Bone marrow (tissue), 2 donors: ENCODE measurements around the gene PROM1.

ENCODE experiments used
- DNase-seq, 2 donors: peaks; one replicate each; lab custom pipeline; 2025; lab: John Stamatoyannopoulos, UW

PROM1 gene

GRCh38 chr4:16026160-16026761, 57.6 kb downstream of the PROM1 start:
- DNase-seq, result peak in 1 of 2 donors; percentile 75

GRCh38 chr4:16025268-16025667, 58.6 kb downstream of the PROM1 start:
- DNase-seq, result no peak

GRCh38 chr4:16023776-16024408, 59.9 kb downstream of the PROM1 start:
- no peak for DNase-seq

GRCh38 chr4:16021804-16022560, 61.8 kb downstream of the PROM1 start:
- no peak for DNase-seq

GRCh38 chr4:16019649-16020048, 64.2 kb downstream of the PROM1 start:
- DNase-seq, result no peak

GRCh38 chr4:16018841-16019240, 65.0 kb downstream of the PROM1 start:
- no peak for DNase-seq

GRCh38 chr4:16018061-16018676, 65.7 kb downstream of the PROM1 start:
- no peak for DNase-seq

- DNase-seq, result no peak
Measured at GRCh38 chr4:16016536-16016935, 67.3 kb downstream of the PROM1 start.

- no peak for DNase-seq
Measured at GRCh38 chr4:16011173-16011572, 72.7 kb downstream of the PROM1 start.

GRCh38 chr4:16009153-16009552, 74.7 kb downstream of the PROM1 start:
- DNase-seq, result no peak

GRCh38 chr4:16007471-16008095, 76.2 kb downstream of the PROM1 start:
- no peak for DNase-seq

GRCh38 chr4:16006771-16007446, 76.9 kb downstream of the PROM1 start:
- DNase-seq, result no peak

GRCh38 chr4:16005676-16006075, 78.1 kb downstream of the PROM1 start:
- DNase-seq, result no peak

GRCh38 chr4:16001484-16001858, 82.4 kb downstream of the PROM1 start:
- DNase-seq, result peak; percentile 20 to 82

- DNase-seq, result no peak
Measured at GRCh38 chr4:16000708-16001483, 82.9 kb downstream of the PROM1 start.

GRCh38 chr4:15996773-15997172, 87.0 kb downstream of the PROM1 start:
- no peak for DNase-seq

GRCh38 chr4:15995826-15996225, 88.0 kb downstream of the PROM1 start:
- DNase-seq, result no peak

GRCh38 chr4:15992167-15992485, 91.7 kb downstream of the PROM1 start:
- DNase-seq, result peak in 1 of 2 donors; percentile 3

- DNase-seq, result no peak
Measured at GRCh38 chr4:15990570-15991285, 93.1 kb downstream of the PROM1 start.

GRCh38 chr4:15989424-15989823, 94.4 kb downstream of the PROM1 start:
- DNase-seq, result no peak

GRCh38 chr4:15988222-15988621, 95.6 kb downstream of the PROM1 start:
- no peak for DNase-seq
